Measurements from ENCODE around the gene GALNTL6. TPM values are rescaled to one million over a fixed set of nuclear protein-coding genes. Genes with fewer than 3 reads are reported as not detected.

Gene GALNTL6
- polyA plus RNA-seq, 1 donor from 2014 or later, result 14.9 TPM

DNA sequence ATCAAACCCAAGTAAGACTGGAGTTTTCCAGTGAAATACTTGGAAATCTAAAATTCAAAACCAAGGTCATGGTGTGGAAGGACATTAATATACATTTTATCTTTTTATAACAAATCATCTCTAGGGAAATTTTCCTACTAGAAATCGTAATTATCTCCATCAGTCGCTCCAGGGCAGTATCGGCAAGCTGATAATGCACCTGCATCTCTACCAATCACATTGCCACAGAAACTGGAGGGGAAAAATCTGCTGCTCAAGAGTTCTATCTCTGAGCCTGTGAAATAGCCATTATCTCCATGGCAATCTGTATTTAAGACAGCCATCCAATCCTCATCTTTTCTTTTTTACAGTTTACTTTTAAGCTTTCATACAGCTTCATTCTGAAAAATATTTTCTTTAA, 817.1 kb downstream of the GALNTL6 start:
- H3F3A ChIP-seq (ENCODE audit: insufficient read depth, low read length, poor library complexity, severe bottlenecking), result no peaks in the 10 kb centered on the region
- H3K9ac ChIP-seq (ENCODE audit: low read length), result no peak overlapping the region
- H4K20me1 ChIP-seq (ENCODE audit: insufficient read depth), result no peaks in the 10 kb centered on the region
- H3K27me3 ChIP-seq (ENCODE audit: insufficient read depth, low read depth, low read length), result no peaks in the 10 kb centered on the region
- H3K4me3 ChIP-seq (ENCODE audit: low read length), result no peak overlapping the region
- TF ChIP-seq, protein P1, sequence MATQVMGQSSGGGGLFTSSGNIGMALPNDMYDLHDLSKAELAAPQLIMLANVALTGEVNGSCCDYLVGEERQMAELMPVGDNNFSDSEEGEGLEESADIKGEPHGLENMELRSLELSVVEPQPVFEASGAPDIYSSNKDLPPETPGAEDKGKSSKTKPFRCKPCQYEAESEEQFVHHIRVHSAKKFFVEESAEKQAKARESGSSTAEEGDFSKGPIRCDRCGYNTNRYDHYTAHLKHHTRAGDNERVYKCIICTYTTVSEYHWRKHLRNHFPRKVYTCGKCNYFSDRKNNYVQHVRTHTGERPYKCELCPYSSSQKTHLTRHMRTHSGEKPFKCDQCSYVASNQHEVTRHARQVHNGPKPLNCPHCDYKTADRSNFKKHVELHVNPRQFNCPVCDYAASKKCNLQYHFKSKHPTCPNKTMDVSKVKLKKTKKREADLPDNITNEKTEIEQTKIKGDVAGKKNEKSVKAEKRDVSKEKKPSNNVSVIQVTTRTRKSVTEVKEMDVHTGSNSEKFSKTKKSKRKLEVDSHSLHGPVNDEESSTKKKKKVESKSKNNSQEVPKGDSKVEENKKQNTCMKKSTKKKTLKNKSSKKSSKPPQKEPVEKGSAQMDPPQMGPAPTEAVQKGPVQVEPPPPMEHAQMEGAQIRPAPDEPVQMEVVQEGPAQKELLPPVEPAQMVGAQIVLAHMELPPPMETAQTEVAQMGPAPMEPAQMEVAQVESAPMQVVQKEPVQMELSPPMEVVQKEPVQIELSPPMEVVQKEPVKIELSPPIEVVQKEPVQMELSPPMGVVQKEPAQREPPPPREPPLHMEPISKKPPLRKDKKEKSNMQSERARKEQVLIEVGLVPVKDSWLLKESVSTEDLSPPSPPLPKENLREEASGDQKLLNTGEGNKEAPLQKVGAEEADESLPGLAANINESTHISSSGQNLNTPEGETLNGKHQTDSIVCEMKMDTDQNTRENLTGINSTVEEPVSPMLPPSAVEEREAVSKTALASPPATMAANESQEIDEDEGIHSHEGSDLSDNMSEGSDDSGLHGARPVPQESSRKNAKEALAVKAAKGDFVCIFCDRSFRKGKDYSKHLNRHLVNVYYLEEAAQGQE (IDR thresholded peaks at IDR 0.05; ENCODE audit: borderline replicate concordance), result no peak
- TF ChIP-seq TAF1 (IDR thresholded peaks at IDR 0.05; ENCODE audit: low read depth) (no peak), RAD21 (conservative IDR thresholded peaks at IDR 0.05) (no peak), EP300 (conservative IDR thresholded peaks at IDR 0.05; ENCODE audit: poor library complexity, severe bottlenecking) (no peak), POLR2AphosphoS5 (IDR thresholded peaks at IDR 0.05) (no peak), SMC3 (conservative IDR thresholded peaks at IDR 0.05; ENCODE audit: poor library complexity) (no peak), EZH2 (IDR thresholded peaks at IDR 0.05; ENCODE audit: borderline replicate concordance, insufficient read depth, low read length, poor library complexity, severe bottlenecking) (no peak), MXI1 (conservative IDR thresholded peaks at IDR 0.05; ENCODE audit: poor library complexity, severe bottlenecking) (no peak)
- TF ChIP-seq, protein P2, sequence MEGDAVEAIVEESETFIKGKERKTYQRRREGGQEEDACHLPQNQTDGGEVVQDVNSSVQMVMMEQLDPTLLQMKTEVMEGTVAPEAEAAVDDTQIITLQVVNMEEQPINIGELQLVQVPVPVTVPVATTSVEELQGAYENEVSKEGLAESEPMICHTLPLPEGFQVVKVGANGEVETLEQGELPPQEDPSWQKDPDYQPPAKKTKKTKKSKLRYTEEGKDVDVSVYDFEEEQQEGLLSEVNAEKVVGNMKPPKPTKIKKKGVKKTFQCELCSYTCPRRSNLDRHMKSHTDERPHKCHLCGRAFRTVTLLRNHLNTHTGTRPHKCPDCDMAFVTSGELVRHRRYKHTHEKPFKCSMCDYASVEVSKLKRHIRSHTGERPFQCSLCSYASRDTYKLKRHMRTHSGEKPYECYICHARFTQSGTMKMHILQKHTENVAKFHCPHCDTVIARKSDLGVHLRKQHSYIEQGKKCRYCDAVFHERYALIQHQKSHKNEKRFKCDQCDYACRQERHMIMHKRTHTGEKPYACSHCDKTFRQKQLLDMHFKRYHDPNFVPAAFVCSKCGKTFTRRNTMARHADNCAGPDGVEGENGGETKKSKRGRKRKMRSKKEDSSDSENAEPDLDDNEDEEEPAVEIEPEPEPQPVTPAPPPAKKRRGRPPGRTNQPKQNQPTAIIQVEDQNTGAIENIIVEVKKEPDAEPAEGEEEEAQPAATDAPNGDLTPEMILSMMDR (IDR thresholded peaks at IDR 0.05; ENCODE audit: poor library complexity, severe bottlenecking), result no peak
- no peaks in the 10 kb centered on the region for H3K36me3 ChIP-seq (ENCODE audit: insufficient read depth, low read length)
- no peak overlapping the region for H3K4me2 ChIP-seq (ENCODE audit: low read length)
- no peaks in the 10 kb centered on the region for H3K9me3 ChIP-seq (ENCODE audit: low read length)
- no peak overlapping the region for H2AFZ ChIP-seq (ENCODE audit: low read depth, low read length)
- no peak overlapping the region for H3K27ac ChIP-seq (ENCODE audit: low read length)
- no peaks in the 10 kb centered on the region for H3K9me2 ChIP-seq (ENCODE audit: insufficient read depth, low read length)
- H3K79me2 ChIP-seq (replicated peaks; ENCODE audit: insufficient read depth, low read length), result no peaks in the 10 kb centered on the region

DNA sequence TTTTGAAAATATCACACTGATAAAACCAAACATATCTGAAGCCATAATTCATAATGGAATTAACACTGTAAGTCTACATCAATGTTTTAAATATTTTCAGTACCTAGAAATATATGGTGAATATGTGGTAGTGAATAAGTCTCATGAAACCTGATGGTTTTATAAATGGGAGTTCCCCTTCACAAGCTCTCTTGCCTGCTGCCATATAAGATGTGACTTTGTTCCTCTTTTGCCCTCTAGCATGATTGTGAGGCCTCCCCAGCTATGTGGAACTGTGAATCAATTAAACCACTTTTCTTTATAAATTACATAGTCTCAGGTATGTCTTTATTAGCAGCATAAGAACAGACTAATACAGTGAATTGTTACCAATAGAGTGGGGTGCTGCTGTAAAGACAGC, 818.6 kb downstream of the GALNTL6 start:
- TF ChIP-seq RAD21 (conservative IDR thresholded peaks at IDR 0.05), result no peak
- TF ChIP-seq POLR2AphosphoS5 (IDR thresholded peaks at IDR 0.05), result no peak
- no peak for TF ChIP-seq EP300 (conservative IDR thresholded peaks at IDR 0.05; ENCODE audit: poor library complexity, severe bottlenecking)
- no peak for TF ChIP-seq EZH2 (IDR thresholded peaks at IDR 0.05; ENCODE audit: borderline replicate concordance, insufficient read depth, low read length, poor library complexity, severe bottlenecking)
- TF ChIP-seq SMC3 (conservative IDR thresholded peaks at IDR 0.05; ENCODE audit: poor library complexity), result no peak
- no peak for TF ChIP-seq TAF1 (IDR thresholded peaks at IDR 0.05; ENCODE audit: low read depth)
- TF ChIP-seq, protein P2 (IDR thresholded peaks at IDR 0.05; ENCODE audit: poor library complexity, severe bottlenecking), result no peak
- Histone ChIP-seq H2AFZ (ENCODE audit: low read depth, low read length) (no peak overlapping the region), H3K4me3 (ENCODE audit: low read length) (no peak overlapping the region), H3K36me3 (ENCODE audit: insufficient read depth, low read length) (no peaks in the 10 kb centered on the region), H3K4me2 (ENCODE audit: low read length) (no peak overlapping the region), H3K27me3 (ENCODE audit: insufficient read depth, low read depth, low read length) (no peaks in the 10 kb centered on the region), H3K79me2 (replicated peaks; ENCODE audit: insufficient read depth, low read length) (no peaks in the 10 kb centered on the region), H3K9me2 (ENCODE audit: insufficient read depth, low read length) (no peaks in the 10 kb centered on the region), H3F3A (ENCODE audit: insufficient read depth, low read length, poor library complexity, severe bottlenecking) (no peaks in the 10 kb centered on the region), H3K27ac (ENCODE audit: low read length) (no peak overlapping the region), H3K9ac (ENCODE audit: low read length) (no peak overlapping the region), H4K20me1 (ENCODE audit: insufficient read depth) (no peaks in the 10 kb centered on the region), H3K9me3 (ENCODE audit: low read length) (no peaks in the 10 kb centered on the region)
